ENCODE results near the gene SPPL2C.

GRCh38 chr17:45825792-45826191 is 18.9 kb upstream of the SPPL2C start:
- TF ChIP-seq EP300 (IDR thresholded peaks at IDR 0.05; ENCODE audit: borderline replicate concordance in 1 of 2, control insufficient read depth in 1 of 2, low read depth in 2 of 2, low read length in 2 of 2) (no peak), EZH2 (IDR thresholded peaks at IDR 0.05; ENCODE audit: borderline replicate concordance, control insufficient read depth, low read depth, low read length) (no peak), CHD1 (IDR thresholded peaks at IDR 0.05; ENCODE audit: low read depth, low read length) (no peak), CTCF (IDR thresholded peaks at IDR 0.05 in 2 of 3, conservative IDR thresholded peaks at IDR 0.05 in 1 of 3; ENCODE audit: control insufficient read depth in 2 of 3, extremely low read depth in 1 of 3, insufficient read depth in 1 of 3, low read depth in 3 of 3, low read length in 3 of 3) (no peak), POLR2A (IDR thresholded peaks at IDR 0.05; ENCODE audit: low read depth, low read length) (no peak), ZBTB33 (IDR thresholded peaks at IDR 0.05) (no peak), ZZZ3 (IDR thresholded peaks at IDR 0.05; ENCODE audit: control insufficient read depth, insufficient read length, low read depth) (no peak), RB1 (IDR thresholded peaks at IDR 0.05; ENCODE audit: borderline replicate concordance) (no peak), FOS (IDR thresholded peaks at IDR 0.05; ENCODE audit: borderline replicate concordance, extremely low read depth, insufficient read length) (no peak), HDGF (IDR thresholded peaks at IDR 0.05) (no peak), RELA (IDR thresholded peaks at IDR 0.05; ENCODE audit: borderline replicate concordance, partially characterized antibody) (no peak), MTA3 (IDR thresholded peaks at IDR 0.05; ENCODE audit: borderline replicate concordance, low read length) (no peak)
